ENCODE data around the gene PIGL.

PIGL gene

DNA sequence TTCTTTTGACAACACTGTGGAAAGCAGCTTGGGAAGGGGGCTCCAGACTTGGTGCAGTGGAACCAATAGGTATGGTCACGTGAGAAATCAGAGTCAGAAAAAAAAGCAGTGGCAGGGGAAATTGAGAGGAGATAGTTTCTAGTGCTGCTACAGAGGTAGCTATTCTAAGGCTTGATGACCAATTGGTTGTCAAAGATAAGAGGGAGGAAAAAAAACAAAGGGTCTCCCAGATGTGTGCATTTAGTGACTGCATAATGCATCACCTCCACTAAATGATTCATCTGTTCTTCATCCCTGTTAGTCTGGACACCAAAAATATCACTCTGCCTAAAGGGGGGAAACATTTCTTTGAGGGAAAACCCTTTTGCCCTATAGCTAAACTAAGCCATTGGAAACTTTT, 56.5 kb downstream of the PIGL start:
- Histone ChIP-seq H3K4me3 (ENCODE audit: low read depth, low read length) (no peak overlapping the region), H3K27me3 (ENCODE audit: insufficient read depth, low read length) (no peaks in the 10 kb centered on the region), H3K27ac (ENCODE audit: low read depth, low read length) (peak overlapping the region; percentile 69), H3K4me1 (ENCODE audit: control insufficient read depth, insufficient read depth, low read length, unreplicated experiment) (peaks cover 31% of the 10 kb centered on the region), H2AFZ (ENCODE audit: low read length, unreplicated experiment) (no peak overlapping the region), H3K79me2 (ENCODE audit: control insufficient read depth, insufficient read depth, low read length, unreplicated experiment) (no peaks in the 10 kb centered on the region), H3K36me3 (ENCODE audit: insufficient read depth, low read length) (peaks cover 9% of the 10 kb centered on the region; the same call in 1 of the 2 replicates)

DNA sequence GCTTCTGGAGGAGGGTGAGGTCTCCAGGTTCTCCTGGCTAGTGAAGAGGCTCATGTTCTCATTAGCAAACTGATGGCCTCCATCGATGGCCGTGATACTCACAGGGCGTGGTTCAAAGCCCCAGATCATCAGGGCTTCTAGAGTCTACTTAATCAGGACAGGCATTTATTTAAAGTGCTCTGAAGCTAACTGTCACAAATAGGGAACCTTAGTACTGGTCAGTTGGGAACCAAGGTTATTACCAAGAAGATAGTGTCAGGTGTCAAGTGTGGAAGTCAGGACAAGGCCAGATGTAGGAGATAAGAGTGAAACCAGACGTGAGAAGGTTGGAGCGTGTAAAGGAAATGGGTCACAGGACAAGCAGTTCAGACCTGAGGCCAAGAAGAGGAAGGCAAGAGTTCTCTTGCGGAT, 56.9 kb downstream of the PIGL start:
- H2AFZ ChIP-seq (ENCODE audit: low read length, unreplicated experiment), result no peak overlapping the region
- H3K27ac ChIP-seq (ENCODE audit: low read depth, low read length), result peak overlapping the region; percentile 69
- no peak overlapping the region for H3K4me3 ChIP-seq (ENCODE audit: low read depth, low read length)
- peaks cover 14% of the 10 kb centered on the region; the same call in 1 of the 2 replicates for H3K36me3 ChIP-seq (ENCODE audit: insufficient read depth, low read length)
- no peaks in the 10 kb centered on the region for H3K27me3 ChIP-seq (ENCODE audit: insufficient read depth, low read length)
- H3K79me2 ChIP-seq (ENCODE audit: control insufficient read depth, insufficient read depth, low read length, unreplicated experiment), result no peaks in the 10 kb centered on the region
- H3K4me1 ChIP-seq (ENCODE audit: control insufficient read depth, insufficient read depth, low read length, unreplicated experiment), result peaks cover 31% of the 10 kb centered on the region

DNA sequence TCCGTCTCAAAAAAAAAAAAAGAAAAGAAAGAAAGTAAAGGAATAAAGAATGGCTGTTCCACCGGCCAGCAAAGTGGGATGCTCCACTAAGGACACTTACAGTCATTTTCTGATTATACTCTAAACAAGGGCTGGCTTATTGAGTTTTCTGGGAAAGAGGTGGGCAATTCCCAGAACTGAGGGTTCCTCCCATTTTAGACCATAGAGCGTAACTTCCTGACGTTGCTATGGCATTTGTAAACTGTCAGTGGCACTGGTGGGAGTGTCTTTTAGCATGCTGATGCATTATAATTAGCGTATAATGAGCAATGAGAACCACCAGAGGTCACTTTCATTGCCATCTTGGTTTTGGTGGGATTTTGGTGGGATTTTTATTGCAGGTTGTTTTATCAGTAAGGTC, 58.0 kb downstream of the PIGL start:
- Histone ChIP-seq H3K4me1 (ENCODE audit: control insufficient read depth, insufficient read depth, low read length, unreplicated experiment) (peaks cover 24% of the 10 kb centered on the region), H3K27ac (ENCODE audit: low read depth, low read length) (no peak overlapping the region), H3K79me2 (ENCODE audit: control insufficient read depth, insufficient read depth, low read length, unreplicated experiment) (no peaks in the 10 kb centered on the region), H2AFZ (ENCODE audit: low read length, unreplicated experiment) (no peak overlapping the region), H3K4me3 (ENCODE audit: low read depth, low read length) (no peak overlapping the region), H3K27me3 (ENCODE audit: insufficient read depth, low read length) (no peaks in the 10 kb centered on the region), H3K36me3 (ENCODE audit: insufficient read depth, low read length) (peaks cover 15% of the 10 kb centered on the region; the same call in 1 of the 2 replicates)

DNA sequence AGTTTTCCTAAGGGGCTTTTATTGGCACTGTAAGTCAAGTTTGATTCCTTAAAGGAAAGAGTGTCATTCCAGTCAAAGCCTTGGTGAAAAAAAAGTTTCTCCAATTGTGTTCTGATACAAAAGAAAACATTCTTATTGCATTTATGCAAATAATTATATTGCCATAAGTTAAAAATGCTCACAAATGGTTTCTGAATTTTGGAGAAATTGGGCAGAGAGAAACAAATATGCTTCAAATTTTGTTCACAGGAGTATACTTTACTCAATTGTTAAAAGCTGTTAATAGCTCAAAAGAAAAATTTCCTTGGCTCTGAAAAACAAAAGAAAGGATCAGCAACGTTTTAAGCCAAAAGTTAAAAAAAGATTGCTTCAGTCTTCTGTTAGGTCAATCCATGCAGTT, 60.2 kb downstream of the PIGL start:
- Histone ChIP-seq H2AFZ (ENCODE audit: low read length, unreplicated experiment) (no peak overlapping the region), H3K27me3 (ENCODE audit: insufficient read depth, low read length) (no peaks in the 10 kb centered on the region), H3K4me1 (ENCODE audit: control insufficient read depth, insufficient read depth, low read length, unreplicated experiment) (peaks cover 32% of the 10 kb centered on the region), H3K79me2 (ENCODE audit: control insufficient read depth, insufficient read depth, low read length, unreplicated experiment) (no peaks in the 10 kb centered on the region), H3K36me3 (ENCODE audit: insufficient read depth, low read length) (peaks cover 15% of the 10 kb centered on the region; the same call in 1 of the 2 replicates), H3K27ac (ENCODE audit: low read depth, low read length) (no peak overlapping the region), H3K4me3 (ENCODE audit: low read depth, low read length) (no peak overlapping the region)

DNA sequence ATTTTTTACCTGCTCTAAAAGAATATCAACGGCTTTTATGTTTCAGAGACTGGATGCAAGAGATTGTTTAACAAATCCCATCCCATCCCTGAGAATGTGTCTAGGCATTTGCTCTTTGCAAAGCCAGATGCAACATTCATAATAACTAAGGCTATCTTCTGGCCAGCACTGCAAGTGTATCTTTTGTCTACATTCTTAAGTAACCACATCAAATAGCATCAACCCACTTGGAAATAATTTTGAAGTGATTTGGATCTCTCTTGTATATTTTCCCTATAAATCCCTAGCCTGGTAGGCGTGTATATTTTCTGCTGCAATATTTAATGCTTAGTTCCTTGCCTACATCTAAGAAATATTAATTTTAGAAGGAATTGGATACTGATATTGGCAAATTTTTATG, 64.3 kb downstream of the PIGL start:
- Histone ChIP-seq H2AFZ (ENCODE audit: low read length, unreplicated experiment) (no peak overlapping the region), H3K79me2 (ENCODE audit: control insufficient read depth, insufficient read depth, low read length, unreplicated experiment) (no peaks in the 10 kb centered on the region), H3K27me3 (ENCODE audit: insufficient read depth, low read length) (no peaks in the 10 kb centered on the region), H3K36me3 (ENCODE audit: insufficient read depth, low read length) (peaks cover 8% of the 10 kb centered on the region; the same call in 1 of the 2 replicates), H3K27ac (ENCODE audit: low read depth, low read length) (no peak overlapping the region), H3K4me1 (ENCODE audit: control insufficient read depth, insufficient read depth, low read length, unreplicated experiment) (peaks cover 47% of the 10 kb centered on the region), H3K4me3 (ENCODE audit: low read depth, low read length) (no peak overlapping the region)

DNA sequence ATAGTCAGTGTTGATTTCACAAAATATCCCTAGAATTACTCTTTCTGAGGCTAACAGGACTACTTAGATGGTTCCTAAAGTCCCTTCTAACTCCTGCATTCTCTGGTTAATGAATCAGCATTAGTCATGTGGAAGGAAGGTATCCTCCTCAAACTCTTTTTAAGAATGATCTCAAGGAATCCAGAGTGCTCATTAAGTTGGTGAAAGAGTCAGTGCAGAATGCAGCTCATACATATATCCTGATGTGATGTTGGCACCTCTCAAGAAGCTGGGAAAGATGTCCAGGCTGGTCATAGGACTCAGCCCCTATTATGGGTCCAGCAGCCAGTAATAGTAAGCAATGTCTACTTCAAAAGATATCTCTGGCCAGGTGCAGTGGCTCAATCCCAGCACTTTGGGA, 65.5 kb downstream of the PIGL start:
- Histone ChIP-seq H3K4me1 (ENCODE audit: control insufficient read depth, insufficient read depth, low read length, unreplicated experiment) (peaks cover 57% of the 10 kb centered on the region), H2AFZ (ENCODE audit: low read length, unreplicated experiment) (no peak overlapping the region), H3K36me3 (ENCODE audit: insufficient read depth, low read length) (peaks cover 8% of the 10 kb centered on the region; the same call in 1 of the 2 replicates), H3K79me2 (ENCODE audit: control insufficient read depth, insufficient read depth, low read length, unreplicated experiment) (no peaks in the 10 kb centered on the region), H3K4me3 (ENCODE audit: low read depth, low read length) (no peak overlapping the region), H3K27me3 (ENCODE audit: insufficient read depth, low read length) (no peaks in the 10 kb centered on the region), H3K27ac (ENCODE audit: low read depth, low read length) (peak overlapping the region; percentile 1; the same call in 1 of the 2 replicates)

DNA sequence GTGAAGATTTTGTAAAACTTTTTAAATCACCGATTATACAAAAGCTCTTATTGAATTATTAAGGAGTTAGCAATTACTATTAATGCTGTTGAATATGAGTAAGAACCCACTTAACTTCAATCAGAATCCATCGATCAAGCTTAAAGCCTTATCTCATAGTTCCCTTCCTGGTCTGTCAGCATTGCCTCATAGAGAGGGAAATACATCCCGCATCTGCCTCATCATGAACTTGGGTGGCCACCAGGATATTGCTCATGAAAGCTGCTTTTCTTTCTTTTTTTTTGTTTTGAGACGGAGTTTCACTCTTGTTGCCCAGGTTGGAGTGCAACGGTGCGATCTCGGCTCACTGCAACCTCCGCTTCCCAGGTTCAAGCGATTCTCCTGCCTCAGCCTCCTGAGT, 66.7 kb downstream of the PIGL start:
- no peaks in the 10 kb centered on the region for H3K79me2 ChIP-seq (ENCODE audit: control insufficient read depth, insufficient read depth, low read length, unreplicated experiment)
- H3K4me3 ChIP-seq (ENCODE audit: low read depth, low read length), result no peak overlapping the region
- H3K36me3 ChIP-seq (ENCODE audit: insufficient read depth, low read length), result peaks cover 4% of the 10 kb centered on the region; the same call in 1 of the 2 replicates
- H3K4me1 ChIP-seq (ENCODE audit: control insufficient read depth, insufficient read depth, low read length, unreplicated experiment), result peaks cover 64% of the 10 kb centered on the region
- H3K27me3 ChIP-seq (ENCODE audit: insufficient read depth, low read length), result no peaks in the 10 kb centered on the region
- H2AFZ ChIP-seq (ENCODE audit: low read length, unreplicated experiment), result no peak overlapping the region
- peak overlapping the region; percentile 18; the same call in 1 of the 2 replicates for H3K27ac ChIP-seq (ENCODE audit: low read depth, low read length)

DNA sequence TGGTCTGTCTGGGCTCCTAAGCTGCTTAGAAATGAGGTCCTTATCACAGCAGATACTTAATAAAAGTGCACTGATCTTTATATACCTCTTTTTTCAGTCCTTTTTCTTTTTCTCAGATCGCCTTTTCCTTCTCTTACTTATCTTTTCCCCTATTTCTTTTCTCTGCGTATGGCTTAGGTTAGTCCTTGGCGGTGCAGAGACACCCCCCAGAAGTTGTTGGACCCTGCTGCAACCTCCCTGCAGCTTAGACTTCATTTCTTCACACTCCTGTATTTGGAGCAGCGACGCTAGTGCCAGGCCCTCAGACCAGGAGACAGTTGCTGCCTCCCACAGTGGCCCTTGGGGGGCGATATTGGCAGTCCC, 68.6 kb downstream of the PIGL start:
- peak overlapping the region; percentile 76 for H3K4me3 ChIP-seq (ENCODE audit: low read depth, low read length)
- no peaks in the 10 kb centered on the region for H3K27me3 ChIP-seq (ENCODE audit: insufficient read depth, low read length)
- H3K36me3 ChIP-seq (ENCODE audit: insufficient read depth, low read length), result no peaks in the 10 kb centered on the region
- no peaks in the 10 kb centered on the region for H3K79me2 ChIP-seq (ENCODE audit: control insufficient read depth, insufficient read depth, low read length, unreplicated experiment)
- H2AFZ ChIP-seq (ENCODE audit: low read length, unreplicated experiment), result peak overlapping the region; percentile 70
- peaks cover 64% of the 10 kb centered on the region for H3K4me1 ChIP-seq (ENCODE audit: control insufficient read depth, insufficient read depth, low read length, unreplicated experiment)
- H3K27ac ChIP-seq (ENCODE audit: low read depth, low read length), result peak overlapping the region; percentile 100

DNA sequence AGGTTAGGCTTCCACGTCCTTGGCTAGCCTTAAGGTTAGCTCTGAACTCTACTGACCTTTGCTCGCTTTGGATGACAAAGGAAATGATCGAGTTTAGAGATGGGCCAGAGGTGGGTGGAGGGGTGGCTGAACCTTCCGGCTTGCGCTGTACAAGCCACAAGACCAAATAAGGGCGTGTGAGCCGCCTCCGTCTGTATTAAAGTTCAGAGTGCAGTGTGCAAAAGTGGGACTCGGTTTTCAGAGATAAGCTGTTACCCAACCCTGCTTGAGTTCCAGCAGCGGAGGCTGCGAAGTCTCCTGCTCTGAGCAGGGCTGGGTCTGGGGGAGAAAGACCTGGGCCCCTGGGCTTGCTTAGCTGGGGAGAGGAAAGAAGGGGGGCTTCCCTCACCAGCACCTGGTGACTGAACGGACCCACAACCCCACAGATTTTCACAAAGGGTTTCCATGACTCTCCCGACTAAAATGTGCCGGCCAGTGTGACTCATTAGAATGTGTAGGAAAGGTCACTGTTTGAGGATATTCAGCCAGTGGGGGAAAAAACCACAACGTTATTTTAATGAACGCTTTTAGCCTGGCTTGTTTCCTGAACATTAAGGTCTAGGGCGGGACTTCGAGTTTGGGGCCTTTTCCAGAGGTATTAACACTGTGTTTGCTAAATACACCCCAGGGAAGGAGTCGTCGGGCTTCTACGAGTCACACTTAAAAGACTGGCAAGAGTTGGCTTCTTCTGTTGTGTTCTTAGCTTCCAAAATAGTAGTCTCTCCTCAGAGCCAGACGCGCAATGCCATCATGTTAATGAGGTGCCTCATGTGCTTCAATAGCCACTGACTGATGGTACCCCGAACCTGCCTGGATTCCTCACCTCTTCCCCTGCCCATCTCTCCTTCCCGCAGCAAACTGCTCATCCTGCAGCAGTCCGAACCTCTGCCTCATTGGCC, 69.3 kb downstream of the PIGL start:
- Histone ChIP-seq H2AFZ (ENCODE audit: low read length, unreplicated experiment) (peak overlapping the region; percentile 70), H3K4me1 (ENCODE audit: control insufficient read depth, insufficient read depth, low read length, unreplicated experiment) (peaks cover 61% of the 10 kb centered on the region), H3K4me3 (ENCODE audit: low read depth, low read length) (peak overlapping the region; percentile 76), H3K27me3 (ENCODE audit: insufficient read depth, low read length) (no peaks in the 10 kb centered on the region), H3K36me3 (ENCODE audit: insufficient read depth, low read length) (no peaks in the 10 kb centered on the region), H3K79me2 (ENCODE audit: control insufficient read depth, insufficient read depth, low read length, unreplicated experiment) (no peaks in the 10 kb centered on the region), H3K27ac (ENCODE audit: low read depth, low read length) (peak overlapping the region; percentile 100)

DNA sequence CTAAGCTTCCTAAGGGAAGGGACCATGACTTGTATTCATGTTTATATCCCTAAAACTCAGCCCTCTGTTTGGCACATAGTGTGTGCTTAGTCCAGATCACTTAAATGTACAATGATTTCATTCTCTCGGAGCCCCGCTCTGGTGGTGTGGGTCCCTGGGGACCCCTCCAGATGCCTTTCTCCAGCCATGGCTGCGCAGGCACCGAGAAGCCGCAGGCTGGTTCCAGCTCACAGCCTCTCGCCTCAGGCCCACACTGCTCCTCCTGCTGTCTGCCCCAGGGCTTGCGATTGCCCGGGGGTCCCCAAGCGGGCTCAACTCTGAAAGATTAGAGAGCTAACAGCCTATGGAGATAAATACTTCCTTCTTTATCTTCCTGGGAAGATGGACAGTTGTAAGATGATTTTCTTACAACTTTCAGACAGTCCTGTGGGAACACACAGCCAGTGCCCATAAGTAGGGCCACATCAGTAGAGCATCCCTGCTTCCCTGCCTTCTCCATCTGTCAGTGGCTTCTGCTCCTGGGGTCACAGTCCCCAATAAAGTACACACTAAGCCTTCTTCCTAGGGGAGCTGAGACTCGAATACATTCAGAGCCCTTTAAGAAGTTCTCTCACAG, 70.0 kb downstream of the PIGL start:
- peaks cover 53% of the 10 kb centered on the region for H3K4me1 ChIP-seq (ENCODE audit: control insufficient read depth, insufficient read depth, low read length, unreplicated experiment)
- no peaks in the 10 kb centered on the region for H3K79me2 ChIP-seq (ENCODE audit: control insufficient read depth, insufficient read depth, low read length, unreplicated experiment)
- peak overlapping the region; percentile 76 for H3K4me3 ChIP-seq (ENCODE audit: low read depth, low read length)
- H3K27me3 ChIP-seq (ENCODE audit: insufficient read depth, low read length), result no peaks in the 10 kb centered on the region
- H2AFZ ChIP-seq (ENCODE audit: low read length, unreplicated experiment), result peak overlapping the region; percentile 59
- H3K36me3 ChIP-seq (ENCODE audit: insufficient read depth, low read length), result no peaks in the 10 kb centered on the region
- peak overlapping the region; percentile 100 for H3K27ac ChIP-seq (ENCODE audit: low read depth, low read length)

All from ACC112 (cell line).